ENCODE results near the gene WDR81.
"Not testable (repeated sequence)": the region's sequence is repeated elsewhere in the genome, so short reads cannot be mapped to it uniquely, and the experiment has no call there.

The WDR81 gene

DNA sequence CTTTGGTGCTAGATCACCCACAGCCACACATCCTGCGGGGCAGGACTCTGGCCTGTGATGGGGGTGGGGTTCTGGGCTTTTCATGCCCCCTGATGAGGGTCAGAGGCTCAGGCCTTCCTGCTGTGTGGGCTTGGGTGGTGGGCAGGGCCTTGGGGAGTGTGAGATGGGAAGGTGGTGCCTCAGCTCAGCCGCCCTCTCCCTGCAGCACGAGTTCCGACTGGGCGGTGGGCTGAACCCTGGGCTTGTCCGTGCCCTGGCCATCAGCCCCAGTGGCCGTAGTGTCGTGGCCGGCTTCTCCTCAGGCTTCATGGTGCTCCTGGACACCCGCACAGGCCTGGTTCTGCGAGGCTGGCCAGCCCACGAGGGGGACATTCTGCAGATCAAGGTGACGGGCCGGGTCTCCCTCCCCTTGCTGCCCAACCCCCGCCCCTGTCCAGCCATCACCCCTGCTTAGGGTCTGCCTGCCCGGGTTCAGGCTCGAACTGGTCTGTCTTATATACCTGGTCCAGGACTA lies 11.4 kb downstream of the WDR81 start:
- in situ Hi-C loops (cut with HindIII; ENCODE audit: low sequenced_read_pairs) = no loop called here

DNA sequence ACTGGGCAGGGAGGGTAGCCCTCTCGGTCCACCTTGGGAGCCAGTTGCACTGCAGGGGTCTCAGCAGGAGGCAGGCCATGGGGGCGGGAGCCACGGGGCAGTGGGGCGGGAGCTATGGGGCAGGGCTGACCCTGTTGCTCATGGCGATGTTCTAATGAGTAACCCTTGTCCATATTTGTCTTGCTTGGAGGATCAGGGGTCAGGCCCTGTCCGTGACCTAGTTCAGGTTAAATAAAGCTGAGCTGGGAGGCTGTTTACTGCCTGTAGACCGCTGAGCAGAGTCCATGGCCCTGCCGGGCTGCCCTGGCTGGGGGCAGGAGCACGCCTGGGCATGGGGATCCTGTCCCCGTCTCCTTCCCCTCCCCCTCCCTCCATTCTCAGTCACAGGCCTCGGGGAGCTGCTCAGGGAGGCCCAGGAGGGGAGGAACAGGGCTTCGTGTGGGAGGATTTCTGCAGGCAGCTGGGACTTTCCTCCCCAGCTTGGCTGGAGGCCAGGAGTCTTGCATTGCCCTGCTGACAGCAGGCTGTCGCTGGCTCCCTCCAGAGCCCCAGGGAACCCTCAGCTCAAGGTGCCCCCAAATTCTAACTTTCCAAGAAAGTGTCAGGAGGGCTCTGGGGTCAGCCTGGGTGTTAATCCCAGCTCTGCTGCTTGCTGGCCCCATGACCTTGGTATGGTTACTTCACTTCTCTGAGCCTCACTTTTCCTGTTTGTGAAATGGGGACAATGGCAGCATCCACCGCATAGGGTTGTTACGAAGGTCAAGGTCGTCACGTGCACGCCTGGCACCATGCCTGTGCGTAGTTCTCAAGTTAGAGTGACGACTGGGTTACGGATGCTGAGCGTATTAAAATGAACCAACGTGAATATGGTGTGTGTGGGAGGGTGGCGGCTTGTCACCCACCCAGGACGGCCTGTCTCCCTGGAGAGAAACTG lies 12.1 kb downstream of the WDR81 start:
- in situ Hi-C loops (cut with HindIII; ENCODE audit: low sequenced_read_pairs) = no loop called here
- no peak for DNase-seq (ENCODE audit: low read depth)
- TF ChIP-seq, protein P1, sequence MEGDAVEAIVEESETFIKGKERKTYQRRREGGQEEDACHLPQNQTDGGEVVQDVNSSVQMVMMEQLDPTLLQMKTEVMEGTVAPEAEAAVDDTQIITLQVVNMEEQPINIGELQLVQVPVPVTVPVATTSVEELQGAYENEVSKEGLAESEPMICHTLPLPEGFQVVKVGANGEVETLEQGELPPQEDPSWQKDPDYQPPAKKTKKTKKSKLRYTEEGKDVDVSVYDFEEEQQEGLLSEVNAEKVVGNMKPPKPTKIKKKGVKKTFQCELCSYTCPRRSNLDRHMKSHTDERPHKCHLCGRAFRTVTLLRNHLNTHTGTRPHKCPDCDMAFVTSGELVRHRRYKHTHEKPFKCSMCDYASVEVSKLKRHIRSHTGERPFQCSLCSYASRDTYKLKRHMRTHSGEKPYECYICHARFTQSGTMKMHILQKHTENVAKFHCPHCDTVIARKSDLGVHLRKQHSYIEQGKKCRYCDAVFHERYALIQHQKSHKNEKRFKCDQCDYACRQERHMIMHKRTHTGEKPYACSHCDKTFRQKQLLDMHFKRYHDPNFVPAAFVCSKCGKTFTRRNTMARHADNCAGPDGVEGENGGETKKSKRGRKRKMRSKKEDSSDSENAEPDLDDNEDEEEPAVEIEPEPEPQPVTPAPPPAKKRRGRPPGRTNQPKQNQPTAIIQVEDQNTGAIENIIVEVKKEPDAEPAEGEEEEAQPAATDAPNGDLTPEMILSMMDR (IDR thresholded peaks at IDR 0.05; ENCODE audit: low read depth, low read length, missing control alignments) = no peak
- no peak overlapping the region for H3K4me3 ChIP-seq (ENCODE audit: low read depth, low read length)

More for the DNA sequence above, 11.4 kb downstream of the WDR81 start:
- TF ChIP-seq, protein P1 (IDR thresholded peaks at IDR 0.05; ENCODE audit: low read depth, low read length, missing control alignments) = no peak
- H3K4me3 ChIP-seq (ENCODE audit: low read depth, low read length) = no peak overlapping the region
- DNase-seq (ENCODE audit: low read depth) = no peak

DNA sequence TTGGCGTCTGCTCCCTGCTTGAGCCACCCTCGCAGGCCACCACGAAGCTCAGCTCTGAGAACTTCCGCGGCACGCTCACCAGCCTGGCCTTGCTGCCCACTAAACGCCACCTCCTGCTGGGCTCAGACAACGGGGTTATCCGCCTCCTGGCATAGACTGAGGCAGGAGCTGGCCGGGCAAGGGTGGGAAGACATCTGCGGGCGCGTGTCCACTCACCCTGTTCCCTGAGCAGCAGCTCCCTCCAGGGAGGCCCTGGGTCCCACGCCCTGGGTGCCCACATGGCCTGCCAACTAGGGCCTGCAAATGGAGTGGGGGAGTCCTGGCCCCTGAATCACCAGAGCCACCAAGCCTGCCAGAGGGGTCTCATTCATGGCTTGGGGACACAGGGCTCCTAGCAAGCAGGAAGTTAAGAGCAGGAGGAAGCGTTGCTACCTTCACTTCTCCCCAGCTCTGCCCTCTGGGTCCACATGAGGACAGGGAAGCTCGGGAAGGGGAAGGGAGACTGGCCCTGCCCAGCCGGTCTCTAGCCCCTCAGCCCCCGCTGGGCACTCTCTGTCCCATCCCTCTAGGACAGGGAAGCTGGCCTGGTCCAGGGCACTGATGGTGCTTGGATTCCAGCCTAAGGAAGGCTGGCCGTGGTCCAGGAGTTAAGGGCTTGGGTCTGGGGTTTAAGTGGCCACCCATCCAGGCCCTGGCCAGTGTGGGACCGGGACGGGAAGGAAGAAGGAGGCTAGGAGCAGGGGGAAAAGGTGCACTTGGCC lies 13.2 kb downstream of the WDR81 start:
- no peak overlapping the region for H3K4me3 ChIP-seq (ENCODE audit: low read depth, low read length)
- in situ Hi-C loops (cut with HindIII; ENCODE audit: low sequenced_read_pairs) = no loop called here
- TF ChIP-seq, protein P1 (IDR thresholded peaks at IDR 0.05; ENCODE audit: low read depth, low read length, missing control alignments) = no peak
- DNase-seq (ENCODE audit: low read depth) = no peak

DNA sequence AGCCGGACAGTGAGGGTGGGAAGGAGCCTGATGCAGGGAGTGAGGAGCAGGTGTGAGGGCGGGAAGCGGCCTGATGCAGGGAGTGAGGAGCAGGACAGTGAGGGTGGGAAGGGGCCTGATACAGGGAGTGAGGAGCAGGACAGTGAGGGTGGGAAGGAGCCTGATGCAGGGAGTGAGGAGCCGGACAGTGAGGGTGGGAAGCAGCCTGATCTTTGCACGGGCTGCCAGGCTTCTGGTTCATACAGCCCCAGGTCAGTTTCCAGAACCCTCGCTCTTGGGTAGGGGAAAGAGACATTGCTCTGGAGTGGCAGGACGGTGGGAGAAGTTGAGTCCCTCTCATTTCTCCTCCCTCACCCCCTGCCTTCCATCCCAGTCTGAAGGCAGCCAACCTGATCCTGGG lies 17.4 kb downstream of the WDR81 start:
- DNase-seq (ENCODE audit: low read depth); in situ Hi-C loops (cut with HindIII; ENCODE audit: low sequenced_read_pairs); H3K4me3 ChIP-seq (ENCODE audit: low read depth, low read length): not testable (repeated sequence)

DNA sequence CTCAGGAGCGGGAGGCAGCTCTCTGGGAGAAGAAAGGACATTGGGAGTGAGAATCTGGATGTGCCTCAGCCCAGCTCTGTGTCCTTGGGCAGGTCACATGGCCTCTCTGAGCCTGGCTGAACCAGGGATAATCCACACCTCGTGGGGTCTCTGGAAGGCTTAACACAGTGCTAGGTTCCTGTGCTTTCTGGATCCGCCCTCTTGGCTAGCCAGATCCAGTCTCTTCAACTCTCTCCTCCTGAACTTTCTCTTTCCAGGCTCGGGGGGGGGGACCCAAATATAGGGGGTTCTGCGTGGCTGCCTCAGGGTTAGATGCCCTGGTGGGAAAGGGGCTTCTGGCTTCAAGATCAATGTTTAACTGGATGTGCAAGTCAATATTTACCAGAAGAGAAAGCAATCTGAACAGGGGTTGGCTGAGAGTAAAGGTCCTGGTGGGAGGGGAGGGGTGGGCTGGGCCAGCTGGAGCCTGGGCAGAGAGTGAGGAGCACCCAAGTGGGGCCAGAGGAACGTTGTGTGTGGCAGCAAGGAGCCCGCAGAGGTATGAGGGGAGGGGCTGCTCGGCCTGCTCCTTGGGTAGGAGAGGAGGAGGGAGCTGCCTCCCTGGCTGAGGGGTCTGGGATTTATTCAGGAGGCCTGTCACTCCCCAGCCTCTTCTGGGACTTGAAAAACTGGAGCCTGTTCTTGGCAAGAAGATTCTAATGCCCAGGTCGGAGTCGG lies 18.0 kb downstream of the WDR81 start, which contains the start of gene SERPINF2:
SERPINF2 (plus strand) TSS at position 501 of the 717 bp plus-strand sequence. CDS start 2,125 bp downstream, outside the sequence.
- no peak within 1 kb of the TSS for H3K4me3 ChIP-seq (ENCODE audit: low read depth, low read length)
- TF ChIP-seq, protein P1 (IDR thresholded peaks at IDR 0.05; ENCODE audit: low read depth, low read length, missing control alignments) = no peak
- in situ Hi-C loops (cut with HindIII; ENCODE audit: low sequenced_read_pairs) = no loop called here
- DNase-seq (ENCODE audit: low read depth) = no peak

DNA sequence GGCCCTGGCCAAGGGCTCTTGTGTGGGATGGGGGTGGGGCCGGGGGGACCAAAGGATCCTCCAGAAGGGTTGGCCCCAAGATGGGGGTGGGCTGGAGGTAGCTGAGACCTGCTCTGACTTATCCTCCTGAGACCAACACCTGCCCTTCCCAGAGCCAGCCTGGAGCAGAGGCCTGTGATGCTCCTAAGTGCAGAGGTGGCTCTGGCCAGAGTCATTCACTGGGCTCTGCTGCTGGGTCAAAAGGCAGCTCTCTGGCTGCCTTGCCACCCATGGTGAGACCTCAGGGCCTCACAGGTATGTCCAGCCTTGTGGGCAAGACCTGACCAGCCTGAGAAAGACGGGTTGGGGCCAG lies 18.6 kb downstream of the WDR81 start:
- DNase-seq (ENCODE audit: low read depth) = no peak
- H3K4me3 ChIP-seq (ENCODE audit: low read depth, low read length) = no peak overlapping the region
- TF ChIP-seq, protein P1 (IDR thresholded peaks at IDR 0.05; ENCODE audit: low read depth, low read length, missing control alignments) = no peak
- in situ Hi-C loops (cut with HindIII; ENCODE audit: low sequenced_read_pairs) = no loop called here
